Neuron (in vitro differentiated cells): ENCODE measurements around the gene CEACAM5.

Experiments
- H2AFZ ChIP-seq: one replicate; pipeline ENCODE4 v1.6.1; 2013; ENCODE audit warnings: low read depth, mild to moderate bottlenecking, inconsistent platforms, low read length, moderate library complexity
- H3K27me3 ChIP-seq: one replicate; pipeline ENCODE4 v1.6.1; 2013; ENCODE audit warnings: low read length; ENCODE audit not compliant: insufficient read depth
- H3K36me3 ChIP-seq: one replicate; pipeline ENCODE4 v1.6.1; 2013; ENCODE audit warnings: low read length; ENCODE audit not compliant: insufficient read depth
- H3K4me1 ChIP-seq: one replicate; pipeline ENCODE4 v1.6.1; 2013; ENCODE audit warnings: low read length; ENCODE audit not compliant: insufficient read depth
- H3K4me3 ChIP-seq: 2 replicates; pipeline ENCODE4 v1.5.1; 2013; ENCODE audit warnings: mild to moderate bottlenecking, low read length, moderate library complexity
- H3K9me3 ChIP-seq: one replicate; pipeline ENCODE4 v1.6.1; 2013; ENCODE audit warnings: low read length

CEACAM5 gene

GRCh38 chr19:41694831-41695635 is 13.4 kb upstream of the CEACAM5 start:
- no peaks in the 10 kb centered on the region for H3K27me3 ChIP-seq
- no peaks in the 10 kb centered on the region for H3K36me3 ChIP-seq
- H3K9me3 ChIP-seq = no peaks in the 10 kb centered on the region
- H2AFZ ChIP-seq = no peak overlapping the region
- no peaks in the 10 kb centered on the region for H3K4me1 ChIP-seq
- no peak overlapping the region for H3K4me3 ChIP-seq

- no peaks in the 10 kb centered on the region for H3K4me1 ChIP-seq
- H3K27me3 ChIP-seq = no peaks in the 10 kb centered on the region
- H2AFZ ChIP-seq = no peak overlapping the region
- H3K4me3 ChIP-seq = no peak overlapping the region
- no peaks in the 10 kb centered on the region for H3K9me3 ChIP-seq
- H3K36me3 ChIP-seq = no peaks in the 10 kb centered on the region
Measured at GRCh38 chr19:41695745-41696144, 12.7 kb upstream of the CEACAM5 start.

GRCh38 chr19:41696402-41697197 is 11.8 kb upstream of the CEACAM5 start:
- Histone ChIP-seq H3K9me3 (no peaks in the 10 kb centered on the region), H3K4me1 (no peaks in the 10 kb centered on the region), H3K36me3 (no peaks in the 10 kb centered on the region), H3K27me3 (no peaks in the 10 kb centered on the region), H2AFZ (no peak overlapping the region), H3K4me3 (no peak overlapping the region)

- Histone ChIP-seq H3K36me3 (no peaks in the 10 kb centered on the region), H3K9me3 (no peaks in the 10 kb centered on the region), H3K4me1 (no peaks in the 10 kb centered on the region), H2AFZ (no peak overlapping the region), H3K4me3 (no peak overlapping the region), H3K27me3 (no peaks in the 10 kb centered on the region)
Measured at GRCh38 chr19:41697198-41697855, 11.1 kb upstream of the CEACAM5 start.

GRCh38 chr19:41698746-41699230 is 9.6 kb upstream of the CEACAM5 start:
- Histone ChIP-seq H3K27me3 (peaks cover 1% of the 10 kb centered on the region), H3K4me3 (no peak overlapping the region), H3K4me1 (no peaks in the 10 kb centered on the region), H3K36me3 (no peaks in the 10 kb centered on the region), H3K9me3 (no peaks in the 10 kb centered on the region), H2AFZ (no peak overlapping the region)

GRCh38 chr19:41699231-41699967 is 9.0 kb upstream of the CEACAM5 start:
- no peaks in the 10 kb centered on the region for H3K9me3 ChIP-seq
- no peaks in the 10 kb centered on the region for H3K4me1 ChIP-seq
- no peak overlapping the region for H2AFZ ChIP-seq
- H3K4me3 ChIP-seq = no peak overlapping the region
- H3K27me3 ChIP-seq = peaks cover 7% of the 10 kb centered on the region
- no peaks in the 10 kb centered on the region for H3K36me3 ChIP-seq

- Histone ChIP-seq H3K36me3 (no peaks in the 10 kb centered on the region), H3K27me3 (peaks cover 10% of the 10 kb centered on the region), H2AFZ (no peak overlapping the region), H3K9me3 (no peaks in the 10 kb centered on the region), H3K4me3 (no peak overlapping the region), H3K4me1 (no peaks in the 10 kb centered on the region)
Measured at GRCh38 chr19:41699968-41700323, 8.5 kb upstream of the CEACAM5 start.

- Histone ChIP-seq H3K4me1 (no peaks in the 10 kb centered on the region), H3K36me3 (no peaks in the 10 kb centered on the region), H3K27me3 (peaks cover 15% of the 10 kb centered on the region), H2AFZ (no peak overlapping the region), H3K9me3 (no peaks in the 10 kb centered on the region), H3K4me3 (no peak overlapping the region)
Measured at GRCh38 chr19:41700381-41701195, 7.8 kb upstream of the CEACAM5 start.

- Histone ChIP-seq H3K36me3 (no peaks in the 10 kb centered on the region), H3K27me3 (peaks cover 25% of the 10 kb centered on the region), H3K4me1 (no peaks in the 10 kb centered on the region), H2AFZ (no peak overlapping the region), H3K9me3 (no peaks in the 10 kb centered on the region), H3K4me3 (no peak overlapping the region)
Measured at GRCh38 chr19:41701401-41702075, 6.9 kb upstream of the CEACAM5 start.

GRCh38 chr19:41702171-41702651 is 6.2 kb upstream of the CEACAM5 start:
- peaks cover 28% of the 10 kb centered on the region for H3K27me3 ChIP-seq
- H3K9me3 ChIP-seq = no peaks in the 10 kb centered on the region
- H2AFZ ChIP-seq = no peak overlapping the region
- H3K4me3 ChIP-seq = no peak overlapping the region
- H3K4me1 ChIP-seq = no peaks in the 10 kb centered on the region
- H3K36me3 ChIP-seq = no peaks in the 10 kb centered on the region

- H3K4me3 ChIP-seq = no peak overlapping the region
- no peaks in the 10 kb centered on the region for H3K36me3 ChIP-seq
- no peak overlapping the region for H2AFZ ChIP-seq
- H3K9me3 ChIP-seq = no peaks in the 10 kb centered on the region
- peaks cover 30% of the 10 kb centered on the region for H3K27me3 ChIP-seq
- no peaks in the 10 kb centered on the region for H3K4me1 ChIP-seq
Measured at GRCh38 chr19:41703602-41704293, 4.7 kb upstream of the CEACAM5 start.
